HUES64 (cell line): ENCODE data around the gene LRRC15.

Experiments
- H3K27ac ChIP-seq: 2 replicates; pipeline ENCODE4 v1.7.0; 2013; ENCODE audit warnings: low read depth, low read length, inconsistent platforms
- H3K27me3 ChIP-seq: 2 replicates; pipeline ENCODE4 v1.6.1; 2013; ENCODE audit warnings: mild to moderate bottlenecking, low read length; ENCODE audit not compliant: insufficient read depth
- H3K36me3 ChIP-seq: 2 replicates; pipeline ENCODE4 v1.6.1; 2013; ENCODE audit warnings: mild to moderate bottlenecking, low read length; ENCODE audit not compliant: insufficient read depth
- H3K4me1 ChIP-seq: 2 replicates; pipeline ENCODE4 v1.6.1; 2013; ENCODE audit warnings: mild to moderate bottlenecking, low read length, moderate library complexity; ENCODE audit not compliant: insufficient read depth
- H3K4me3 ChIP-seq: 2 replicates; pipeline ENCODE4 v1.5.1; 2013; ENCODE audit warnings: mild to moderate bottlenecking, low read length, moderate library complexity
- H3K9ac ChIP-seq: 2 replicates; pipeline ENCODE4 v1.6.1; 2013; ENCODE audit warnings: mild to moderate bottlenecking, low read depth, low read length
- H3K9me3 ChIP-seq: 2 replicates; pipeline ENCODE4 v1.6.1; 2013; ENCODE audit warnings: low read depth, low read length; ENCODE audit not compliant: insufficient read depth
- WGBS: fragments of 150-250, 120-280 bp; methylation state at CpG from one replicate; pipeline ENCODE4 v1.1.7; 2013; ENCODE audit warnings: missing lambda C conversion rate; 5-methylcytosine and 5-hydroxymethylcytosine counted together

The LRRC15 gene

GRCh38 chr3:194376241-194376560 lies 6.7 kb upstream of the LRRC15 start:
- Histone ChIP-seq H3K36me3 (no peaks in the 10 kb centered on the region), H3K27ac (no peak overlapping the region), H3K9ac (no peak overlapping the region), H3K27me3 (no peaks in the 10 kb centered on the region), H3K4me1 (peaks cover 9% of the 10 kb centered on the region), H3K9me3 (no peaks in the 10 kb centered on the region), H3K4me3 (no peak overlapping the region)
- WGBS, result 89% methylated on average over 10 of the region's 10 CpGs

DNA sequence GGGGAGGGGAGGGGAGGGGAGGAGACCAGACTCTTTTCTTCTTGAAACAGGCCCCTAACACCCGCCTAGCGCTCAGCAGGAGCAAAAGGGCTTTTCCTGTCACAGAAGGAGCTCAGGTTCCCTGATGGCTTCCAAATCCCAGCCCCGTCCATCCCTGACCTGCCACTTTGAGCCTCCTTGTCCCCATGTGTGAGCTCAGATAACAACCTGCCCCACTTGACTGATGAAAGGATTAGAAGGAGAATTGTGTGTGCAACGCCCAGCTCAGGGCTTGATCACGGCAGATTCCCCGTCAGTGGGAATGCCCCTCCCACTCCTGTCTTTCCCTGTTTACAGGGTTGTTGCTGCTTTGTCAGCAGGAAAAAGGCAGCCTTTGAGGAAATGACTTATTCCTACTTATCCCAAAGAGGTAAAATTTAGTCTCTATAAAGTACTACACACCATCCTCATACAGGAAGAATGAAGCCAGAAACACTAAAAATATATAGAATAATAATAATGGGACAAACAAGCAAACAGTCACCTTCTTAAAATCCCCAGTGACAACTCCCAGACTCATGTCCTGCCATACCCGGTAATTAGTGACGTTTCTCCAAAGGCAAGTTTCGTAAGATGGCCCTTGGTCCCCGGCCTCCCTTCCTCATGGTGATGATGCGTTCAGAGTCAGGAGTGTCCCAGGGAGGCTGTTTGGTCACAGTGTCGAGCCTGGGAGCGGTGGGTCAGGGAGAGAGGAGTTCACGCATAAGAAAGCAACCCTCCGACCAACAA lies 6.1 kb upstream of the LRRC15 start:
- H3K27me3 ChIP-seq, result no peaks in the 10 kb centered on the region
- 38% methylated on average over 15 of the region's 15 CpGs for WGBS
- no peak overlapping the region for H3K9ac ChIP-seq
- H3K36me3 ChIP-seq, result no peaks in the 10 kb centered on the region
- H3K9me3 ChIP-seq, result no peaks in the 10 kb centered on the region
- H3K27ac ChIP-seq, result no peak overlapping the region
- H3K4me3 ChIP-seq, result 0 out of 2 replicates have a peak overlapping the region, but pooled peaks have one; percentile 11
- H3K4me1 ChIP-seq, result peaks cover 9% of the 10 kb centered on the region

DNA sequence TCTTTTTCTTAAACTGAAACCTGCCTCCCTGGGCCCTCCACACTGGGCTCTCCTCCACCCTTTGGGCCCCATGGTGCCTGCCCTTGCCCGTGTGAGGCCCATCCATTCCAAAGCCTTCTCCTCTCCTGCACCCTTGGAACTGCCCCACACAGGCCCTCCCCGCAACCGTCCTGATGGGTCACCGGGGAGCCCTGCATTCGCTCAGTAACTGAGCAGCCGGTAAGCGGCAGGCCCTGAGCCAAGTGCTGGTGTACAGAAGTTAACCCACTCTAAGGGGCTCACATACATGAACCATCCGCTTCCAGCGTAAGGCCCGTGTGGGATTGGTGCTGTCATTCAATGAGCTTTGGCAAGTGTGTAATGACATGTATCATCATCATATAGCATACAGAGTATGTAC lies 5.4 kb upstream of the LRRC15 start:
- Histone ChIP-seq H3K27ac (no peak overlapping the region), H3K9ac (no peak overlapping the region), H3K4me3 (no peak overlapping the region), H3K36me3 (no peaks in the 10 kb centered on the region), H3K9me3 (no peaks in the 10 kb centered on the region), H3K4me1 (peaks cover 16% of the 10 kb centered on the region), H3K27me3 (peaks cover under 1% of the 10 kb centered on the region; the same call in 1 of the 2 replicates)
- whole genome bisulfite sequencing, result 78% methylated on average over 10 of the region's 10 CpGs

DNA sequence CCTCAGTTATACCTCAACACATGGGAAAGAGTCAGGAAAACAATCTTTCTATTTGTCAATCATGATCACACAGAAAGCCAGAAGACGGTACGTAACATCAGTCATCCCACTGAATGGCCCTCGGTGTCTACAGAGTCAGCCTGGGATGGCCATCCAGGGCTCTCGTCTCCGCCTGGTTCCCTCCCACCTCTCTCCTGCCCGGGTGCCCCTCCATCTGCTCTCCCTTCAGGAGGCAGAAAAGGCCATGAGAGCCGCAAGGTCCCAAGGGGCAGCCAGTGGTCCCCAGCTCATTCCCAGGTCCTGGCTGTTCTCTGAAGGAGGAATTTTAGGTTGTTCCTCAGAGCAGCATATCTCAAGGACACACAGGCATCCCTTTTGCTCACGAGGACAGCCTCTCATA lies 4.4 kb upstream of the LRRC15 start:
- Histone ChIP-seq H3K9me3 (no peaks in the 10 kb centered on the region), H3K36me3 (no peaks in the 10 kb centered on the region), H3K4me1 (peaks cover 23% of the 10 kb centered on the region), H3K9ac (no peak overlapping the region), H3K27ac (no peak overlapping the region), H3K4me3 (no peak overlapping the region), H3K27me3 (peaks cover 11% of the 10 kb centered on the region)
- 72% methylated on average over 8 of the region's 8 CpGs for WGBS

GRCh38 chr3:194373028-194373427 lies 3.5 kb upstream of the LRRC15 start:
- Histone ChIP-seq H3K9ac (no peak overlapping the region), H3K36me3 (no peaks in the 10 kb centered on the region), H3K27ac (no peak overlapping the region), H3K4me3 (no peak overlapping the region), H3K4me1 (peaks cover 26% of the 10 kb centered on the region), H3K9me3 (no peaks in the 10 kb centered on the region), H3K27me3 (peaks cover 19% of the 10 kb centered on the region)
- 92% methylated on average over 14 of the region's 14 CpGs for WGBS

- Histone ChIP-seq H3K4me1 (peaks cover 26% of the 10 kb centered on the region), H3K9ac (no peak overlapping the region), H3K9me3 (no peaks in the 10 kb centered on the region), H3K36me3 (no peaks in the 10 kb centered on the region), H3K27me3 (peaks cover 24% of the 10 kb centered on the region), H3K27ac (no peak overlapping the region), H3K4me3 (no peak overlapping the region)
- WGBS, result 78% methylated on average over 10 of the region's 10 CpGs
These were observed 1.2 kb upstream of the LRRC15 start for GRCh38 chr3:194370753-194371152.

GRCh38 chr3:194368918-194369317 lies 625 bp downstream of the LRRC15 start:
- no peaks in the 10 kb centered on the region for H3K9me3 ChIP-seq
- H3K27me3 ChIP-seq, result peaks cover 24% of the 10 kb centered on the region
- WGBS, result 87% methylated on average over 6 of the region's 6 CpGs
- no peak overlapping the region for H3K4me3 ChIP-seq
- H3K27ac ChIP-seq, result no peak overlapping the region
- H3K4me1 ChIP-seq, result peaks cover 22% of the 10 kb centered on the region; the same call in 1 of the 2 replicates
- H3K36me3 ChIP-seq, result no peaks in the 10 kb centered on the region
- H3K9ac ChIP-seq, result no peak overlapping the region

GRCh38 chr3:194367992-194368841 lies 1.3 kb downstream of the LRRC15 start:
- no peak overlapping the region for H3K9ac ChIP-seq
- 68% methylated on average over 18 of the region's 18 CpGs for WGBS
- H3K9me3 ChIP-seq, result no peaks in the 10 kb centered on the region
- H3K27me3 ChIP-seq, result peaks cover 24% of the 10 kb centered on the region
- H3K27ac ChIP-seq, result no peak overlapping the region
- H3K4me3 ChIP-seq, result no peak overlapping the region
- no peaks in the 10 kb centered on the region for H3K36me3 ChIP-seq
- H3K4me1 ChIP-seq, result peaks cover 22% of the 10 kb centered on the region; the same call in 1 of the 2 replicates

DNA sequence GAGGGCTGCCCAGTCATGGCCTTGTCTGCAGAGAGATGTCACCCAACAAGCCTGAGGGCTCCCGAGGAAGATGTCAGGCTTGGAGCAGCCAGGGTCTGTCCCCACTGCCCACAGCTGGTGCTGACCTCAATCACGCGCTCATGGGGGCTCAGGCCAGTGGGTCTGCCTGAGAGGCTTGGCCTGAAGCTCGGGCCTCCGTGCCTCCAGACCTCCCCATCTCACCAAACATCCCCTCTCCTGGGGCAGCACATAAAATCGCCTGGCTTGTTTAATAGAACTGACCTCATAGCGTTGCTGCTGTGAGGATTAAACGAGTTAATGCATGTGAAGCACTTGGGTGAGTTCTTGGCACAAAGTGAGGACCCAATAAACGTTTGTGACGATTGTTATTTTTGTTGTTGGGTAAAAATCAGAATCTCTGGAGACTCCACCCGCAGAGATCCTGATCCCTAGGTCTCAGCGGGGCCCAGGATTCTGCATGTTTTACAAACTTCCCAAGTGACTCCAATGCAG lies 3.5 kb downstream of the LRRC15 start:
- no peak overlapping the region for H3K9ac ChIP-seq

GRCh38 chr3:194365526-194365925 lies 4.0 kb downstream of the LRRC15 start:
- Histone ChIP-seq H3K9me3 (no peaks in the 10 kb centered on the region), H3K9ac (no peak overlapping the region), H3K27ac (no peak overlapping the region), H3K27me3 (peaks cover 24% of the 10 kb centered on the region), H3K4me3 (no peak overlapping the region), H3K36me3 (no peaks in the 10 kb centered on the region), H3K4me1 (peaks cover 20% of the 10 kb centered on the region; the same call in 1 of the 2 replicates)
- 92% methylated on average over 5 of the region's 6 CpGs for WGBS

More for the DNA sequence above, 3.5 kb downstream of the LRRC15 start:
- H3K4me3 ChIP-seq, result no peak overlapping the region
- H3K36me3 ChIP-seq, result no peaks in the 10 kb centered on the region
- H3K27me3 ChIP-seq, result peaks cover 24% of the 10 kb centered on the region
- no peaks in the 10 kb centered on the region for H3K9me3 ChIP-seq
- no peak overlapping the region for H3K27ac ChIP-seq
- 92% methylated on average over 12 of the region's 12 CpGs for WGBS
- H3K4me1 ChIP-seq, result peaks cover 22% of the 10 kb centered on the region; the same call in 1 of the 2 replicates
